Hepatocyte (in vitro differentiated cells): ENCODE results near the gene ZNF862.

Source experiments
- CTCF ChIP-seq: fragments of 200-600 bp; sonication (generic); IDR thresholded peaks from 2 replicates; pipeline ENCODE4 v1.5.1; 2016; ENCODE audit warnings: antibody characterized with exemption, mild to moderate bottlenecking; ENCODE audit not compliant: poor library complexity
- EZH2 ChIP-seq: fragments of 200-600 bp; sonication (generic); IDR thresholded peaks from 2 replicates; pipeline ENCODE4 v1.6.1; 2016; ENCODE audit warnings: antibody characterized with exemption, mild to moderate bottlenecking, borderline replicate concordance

DNA sequence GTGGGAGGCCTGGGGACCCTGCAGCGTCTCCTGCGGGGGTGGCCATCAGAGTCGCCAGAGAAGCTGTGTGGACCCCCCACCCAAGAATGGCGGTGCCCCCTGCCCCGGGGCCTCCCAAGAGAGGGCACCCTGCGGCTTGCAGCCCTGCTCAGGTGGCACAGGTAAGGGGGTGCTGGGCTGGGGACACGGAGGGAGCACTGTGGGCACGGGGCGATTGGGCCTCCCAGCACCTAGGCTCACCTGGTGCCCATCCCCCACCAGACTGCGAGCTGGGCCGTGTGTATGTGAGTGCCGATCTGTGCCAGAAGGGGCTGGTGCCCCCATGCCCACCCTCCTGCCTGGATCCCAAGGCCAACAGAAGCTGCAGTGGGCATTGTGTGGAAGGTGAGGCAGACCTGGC lies 35.2 kb upstream of the ZNF862 start:
- no peak for TF ChIP-seq CTCF
- TF ChIP-seq EZH2 = no peak
